Smooth muscle cell (in vitro differentiated cells): ENCODE measurements around the gene CPEB3. TPM values are rescaled to one million over a fixed set of nuclear protein-coding genes. Genes with fewer than 3 reads are reported as not detected.
"Not testable (repeated sequence)": the region's sequence is repeated elsewhere in the genome, so short reads cannot be mapped to it uniquely, and the experiment has no call there.

ENCODE experiments used
- DNase-seq: peaks from one replicate; lab custom pipeline; 2025; ENCODE audit not compliant: unreplicated experiment; lab: John Stamatoyannopoulos, UW
- H2AFZ ChIP-seq: fragments of 200-600 bp; sonication (generic); 2 replicates; pipeline ENCODE4 v1.6.0; 2016; ENCODE audit warnings: antibody characterized with exemption, low read depth, mild to moderate bottlenecking
- H3F3A ChIP-seq: fragments of 200-600 bp; sonication (generic); 2 replicates; pipeline ENCODE4 v1.6.0; 2017; ENCODE audit warnings: antibody characterized with exemption, low read depth
- H3K27ac ChIP-seq: fragments of 200-600 bp; sonication (generic); 2 replicates; pipeline ENCODE4 v1.5.1; 2016; ENCODE audit warnings: low read depth, mild to moderate bottlenecking
- H3K27me3 ChIP-seq: fragments of 200-600 bp; sonication (generic); 2 replicates; pipeline ENCODE4 v1.6.1; 2016; ENCODE audit warnings: low read depth, mild to moderate bottlenecking
- H3K36me3 ChIP-seq: fragments of 200-600 bp; sonication (generic); 2 replicates; pipeline ENCODE4 v1.5.1; 2016; ENCODE audit warnings: low read depth
- H3K4me1 ChIP-seq: fragments of 200-600 bp; sonication (generic); 2 replicates; pipeline ENCODE4 v1.5.1; 2016; ENCODE audit warnings: low read depth
- H3K4me2 ChIP-seq: fragments of 200-600 bp; sonication (generic); 2 replicates; pipeline ENCODE4 v1.6.0; 2016; ENCODE audit warnings: mild to moderate bottlenecking
- H3K4me3 ChIP-seq: fragments of 200-600 bp; sonication (generic); 2 replicates; pipeline ENCODE4 v1.5.1; 2016; ENCODE audit warnings: mild to moderate bottlenecking
- H3K79me2 ChIP-seq: fragments of 200-600 bp; sonication (generic); 2 replicates; pipeline ENCODE4 v1.6.0; 2016; ENCODE audit warnings: low read depth, mild to moderate bottlenecking
- H3K9ac ChIP-seq: fragments of 200-600 bp; sonication (generic); 2 replicates; pipeline ENCODE4 v1.6.0; 2016; ENCODE audit warnings: low read depth
- H3K9me3 ChIP-seq: fragments of 200-600 bp; sonication (generic); replicated peaks from 2 replicates; pipeline ENCODE4 v1.5.1; 2016; ENCODE audit warnings: low read depth
- H4K20me1 ChIP-seq: fragments of 200-600 bp; sonication (generic); 2 replicates; pipeline ENCODE4 v1.6.0; 2016; ENCODE audit warnings: low read depth
- CTCF ChIP-seq: fragments of 200-600 bp; sonication (generic); IDR thresholded peaks from 2 replicates; pipeline ENCODE4 v1.5.1; 2017; ENCODE audit warnings: borderline replicate concordance, mild to moderate bottlenecking, antibody characterized with exemption; ENCODE audit not compliant: insufficient read depth, poor library complexity, severe bottlenecking
- WGBS: methylation state at CpG from one replicate; pipeline ENCODE4 v1.1.7; 2016; ENCODE audit warnings: low lambda C conversion rate; 5-methylcytosine and 5-hydroxymethylcytosine counted together
- polyA plus RNA-seq: library from polyadenylated mRNA; unstranded; fragments of >200 nt; fragmentation: Nextera tagmentation; extraction: Ambion mirVana; gene quantifications from 2 replicates; pipeline ENCODE4 v1.2.1, GENCODE V29; 2016
- total RNA-seq: library from RNA; depleted of rRNA; stranded (reverse); fragments of >200 nt; gene quantifications from 2 replicates; pipeline ENCODE4 v1.2.3, GENCODE V29; 2014

The CPEB3 gene
- total and polyA plus RNA-seq, 2 experiments from 2014 or later: 0.67 to 1.1 TPM

GRCh38 chr10:92146781-92147180 lies 144.1 kb downstream of the CPEB3 start:
- Histone ChIP-seq H3K79me2 (no peaks in the 10 kb centered on the region), H3K9me3 (no peaks in the 10 kb centered on the region), H3K36me3 (no peaks in the 10 kb centered on the region), H3K27me3 (no peaks in the 10 kb centered on the region), H3F3A (no peaks in the 10 kb centered on the region), H3K4me3 (no peak overlapping the region), H3K4me1 (no peaks in the 10 kb centered on the region), H2AFZ (no peak overlapping the region), H3K27ac (no peak overlapping the region), H3K9ac (no peak overlapping the region), H3K4me2 (no peak overlapping the region), H4K20me1 (no peaks in the 10 kb centered on the region)
- 95% methylated on average over 6 of the region's 6 CpGs for WGBS
- TF ChIP-seq CTCF: no peak
- DNase-seq: no peak

GRCh38 chr10:92146107-92146506 lies 144.8 kb downstream of the CPEB3 start:
- H3K79me2 ChIP-seq: no peaks in the 10 kb centered on the region
- no peak overlapping the region for H3K4me2 ChIP-seq
- H2AFZ ChIP-seq: no peak overlapping the region
- H4K20me1 ChIP-seq: no peaks in the 10 kb centered on the region
- H3K27me3 ChIP-seq: no peaks in the 10 kb centered on the region
- WGBS: 100% methylated on average over 1 of the region's 1 CpG
- no peak for TF ChIP-seq CTCF
- no peak overlapping the region for H3K9ac ChIP-seq
- no peaks in the 10 kb centered on the region for H3K36me3 ChIP-seq
- DNase-seq: no peak
- H3K4me1 ChIP-seq: no peaks in the 10 kb centered on the region
- no peaks in the 10 kb centered on the region for H3F3A ChIP-seq
- no peak overlapping the region for H3K27ac ChIP-seq
- H3K9me3 ChIP-seq: no peaks in the 10 kb centered on the region
- H3K4me3 ChIP-seq: no peak overlapping the region

- H3K4me3 ChIP-seq: no peak overlapping the region
- H3F3A ChIP-seq: no peaks in the 10 kb centered on the region
- no peak for DNase-seq
- no peaks in the 10 kb centered on the region for H3K27me3 ChIP-seq
- TF ChIP-seq CTCF: no peak
- H3K9me3 ChIP-seq: no peaks in the 10 kb centered on the region
- H3K79me2 ChIP-seq: no peaks in the 10 kb centered on the region
- H3K36me3 ChIP-seq: no peaks in the 10 kb centered on the region
- no peaks in the 10 kb centered on the region for H4K20me1 ChIP-seq
- no peak overlapping the region for H2AFZ ChIP-seq
- 74% methylated on average over 3 of the region's 3 CpGs for WGBS
- no peak overlapping the region for H3K27ac ChIP-seq
- no peak overlapping the region for H3K9ac ChIP-seq
- H3K4me2 ChIP-seq: no peak overlapping the region
- H3K4me1 ChIP-seq: no peaks in the 10 kb centered on the region
Measured at GRCh38 chr10:92142949-92143348, 147.9 kb downstream of the CPEB3 start.

GRCh38 chr10:92142512-92142911 lies 148.4 kb downstream of the CPEB3 start:
- H3K79me2 ChIP-seq: no peaks in the 10 kb centered on the region
- no peaks in the 10 kb centered on the region for H4K20me1 ChIP-seq
- DNase-seq: no peak
- no peak overlapping the region for H3K9ac ChIP-seq
- H3K27ac ChIP-seq: no peak overlapping the region
- no peaks in the 10 kb centered on the region for H3K4me1 ChIP-seq
- TF ChIP-seq CTCF: no peak
- no peak overlapping the region for H3K4me3 ChIP-seq
- no peaks in the 10 kb centered on the region for H3K36me3 ChIP-seq
- no peaks in the 10 kb centered on the region for H3K27me3 ChIP-seq
- no peaks in the 10 kb centered on the region for H3K9me3 ChIP-seq
- H3K4me2 ChIP-seq: no peak overlapping the region
- WGBS: 74% methylated on average over 1 of the region's 1 CpG
- no peak overlapping the region for H2AFZ ChIP-seq
- H3F3A ChIP-seq: no peaks in the 10 kb centered on the region

GRCh38 chr10:92141147-92141546 lies 149.7 kb downstream of the CPEB3 start:
- H3K4me3 ChIP-seq, H3K36me3 ChIP-seq, H3K9me3 ChIP-seq, H3K4me2 ChIP-seq, H3K9ac ChIP-seq, H3K4me1 ChIP-seq, H3F3A ChIP-seq, H3K27me3 ChIP-seq, H4K20me1 ChIP-seq, H2AFZ ChIP-seq, H3K79me2 ChIP-seq, H3K27ac ChIP-seq, DNase-seq: not testable (repeated sequence)
- 46% methylated on average over 1 of the region's 3 CpGs for WGBS

- 96% methylated on average over 1 of the region's 1 CpG for WGBS
- H3K9me3 ChIP-seq, H3K4me2 ChIP-seq, H3K27me3 ChIP-seq, H3K4me1 ChIP-seq, DNase-seq, H3K9ac ChIP-seq, H2AFZ ChIP-seq, H3K36me3 ChIP-seq, H3K27ac ChIP-seq, H3K4me3 ChIP-seq, H3K79me2 ChIP-seq, H3F3A ChIP-seq, H4K20me1 ChIP-seq: not testable (repeated sequence)
Measured at GRCh38 chr10:92134049-92134448, 156.8 kb downstream of the CPEB3 start.
